ENCODE results near the gene UIMC1. TPM values are rescaled to one million over a fixed set of nuclear protein-coding genes. Genes with fewer than 3 reads are reported as not detected.

UIMC1 gene
- total RNA-seq, 1 experiment from 2014 or later = 53.0 TPM

DNA sequence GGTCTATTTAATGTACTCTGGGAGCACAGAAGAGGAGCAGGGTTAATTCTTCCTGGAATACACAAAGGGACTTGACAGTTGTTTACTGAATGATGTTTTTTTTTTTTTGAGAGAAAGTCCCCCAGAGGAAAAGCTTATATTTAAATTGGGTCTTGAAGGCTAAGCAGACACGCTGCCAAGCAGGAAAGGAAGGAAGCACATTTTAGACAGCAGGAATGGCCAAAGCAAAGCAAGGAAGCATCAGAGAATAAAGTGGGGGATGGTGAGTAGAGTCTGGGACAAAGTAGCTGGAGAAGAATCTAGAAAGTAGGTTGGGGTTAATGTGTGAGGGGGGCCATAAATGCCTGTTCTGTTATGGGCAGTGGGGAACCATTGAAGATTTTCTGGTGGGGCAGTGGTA, 37.4 kb upstream of the UIMC1 start:
- no peaks in the 10 kb centered on the region for H3K27me3 Mint-ChIP-seq (ENCODE audit: low read depth)
- Histone ChIP-seq H3K27ac (ENCODE audit: insufficient read length, low read depth, low read length) (no peak overlapping the region), H3K4ac (ENCODE audit: low read depth, low read length) (no peak overlapping the region), H3K56ac (ENCODE audit: insufficient read length, low read depth, low read length) (no peak overlapping the region), H2BK120ac (ENCODE audit: low read depth, low read length, poor library complexity, severe bottlenecking) (no peak overlapping the region), H2BK12ac (ENCODE audit: insufficient read length, low read depth, low read length) (no peak overlapping the region), H3K79me1 (ENCODE audit: insufficient read depth, low read depth, low read length, poor library complexity, severe bottlenecking) (no peaks in the 10 kb centered on the region), H4K8ac (replicated peaks; ENCODE audit: insufficient read length, low read depth, low read length) (no peak overlapping the region), H3K14ac (ENCODE audit: insufficient read depth, low read length) (no peak overlapping the region), H2BK20ac (ENCODE audit: low read depth, low read length, poor library complexity, severe bottlenecking) (no peak overlapping the region), H3K79me2 (ENCODE audit: insufficient read depth, low read length) (no peaks in the 10 kb centered on the region), H3K4me2 (ENCODE audit: insufficient read depth, insufficient read length, low read length) (no peak overlapping the region), H4K5ac (ENCODE audit: insufficient read length, low read depth, low read length) (no peak overlapping the region), H2BK15ac (ENCODE audit: low read depth, low read length) (no peak overlapping the region), H3K27me3 (ENCODE audit: insufficient read depth, low read length) (no peaks in the 10 kb centered on the region), H2BK5ac (ENCODE audit: insufficient read length, low read length) (no peak overlapping the region), H3K9me3 (ENCODE audit: control insufficient read depth, low read depth, low read length) (no peaks in the 10 kb centered on the region), H4K20me1 (ENCODE audit: control insufficient read depth, insufficient read depth, insufficient read length) (no peaks in the 10 kb centered on the region), H3K18ac (ENCODE audit: insufficient read length, low read depth, low read length) (no peak overlapping the region), H3K4me1 (ENCODE audit: insufficient read depth, low read length) (no peaks in the 10 kb centered on the region), H2AFZ (ENCODE audit: low read length) (no peak overlapping the region), H3K23me2 (ENCODE audit: insufficient read length, low read depth, low read length, poor library complexity, severe bottlenecking) (no peaks in the 10 kb centered on the region), H3T11ph (ENCODE audit: low read length) (no peak overlapping the region), H2AK5ac (ENCODE audit: insufficient read length, low read length) (no peak overlapping the region), H3K23ac (ENCODE audit: insufficient read length, low read depth, low read length) (no peak overlapping the region), H4K91ac (ENCODE audit: insufficient read length, low read depth, low read length) (no peak overlapping the region), H3K9ac (ENCODE audit: extremely low read depth, insufficient read length, low read length) (no peak overlapping the region)
- WGBS (ENCODE audit: extremely low coverage, insufficient read length, low lambda C conversion rate) = no CpG with 5 or more reads among the region's 1 CpG
- 0 out of 7 replicates have a peak overlapping the region, but pooled peaks of 1 of the 3 experiments have one; percentile 11 for H3K27ac Mint-ChIP-seq
- H3K4me1 Mint-ChIP-seq = no peaks in the 10 kb centered on the region
- H3K4me3 Mint-ChIP-seq = no peak overlapping the region
- no peaks in the 10 kb centered on the region for H3K9me3 Mint-ChIP-seq
- DNase-seq = no peak
- H3K36me3 Mint-ChIP-seq (ENCODE audit: insufficient read depth in 1 of 3, low read depth in 3 of 3) = peaks cover 15 to 67% (median 45%) of the 10 kb centered on the region in 3 experiments; a peak in 6 of 7 replicates
- TF ChIP-seq, protein P1, sequence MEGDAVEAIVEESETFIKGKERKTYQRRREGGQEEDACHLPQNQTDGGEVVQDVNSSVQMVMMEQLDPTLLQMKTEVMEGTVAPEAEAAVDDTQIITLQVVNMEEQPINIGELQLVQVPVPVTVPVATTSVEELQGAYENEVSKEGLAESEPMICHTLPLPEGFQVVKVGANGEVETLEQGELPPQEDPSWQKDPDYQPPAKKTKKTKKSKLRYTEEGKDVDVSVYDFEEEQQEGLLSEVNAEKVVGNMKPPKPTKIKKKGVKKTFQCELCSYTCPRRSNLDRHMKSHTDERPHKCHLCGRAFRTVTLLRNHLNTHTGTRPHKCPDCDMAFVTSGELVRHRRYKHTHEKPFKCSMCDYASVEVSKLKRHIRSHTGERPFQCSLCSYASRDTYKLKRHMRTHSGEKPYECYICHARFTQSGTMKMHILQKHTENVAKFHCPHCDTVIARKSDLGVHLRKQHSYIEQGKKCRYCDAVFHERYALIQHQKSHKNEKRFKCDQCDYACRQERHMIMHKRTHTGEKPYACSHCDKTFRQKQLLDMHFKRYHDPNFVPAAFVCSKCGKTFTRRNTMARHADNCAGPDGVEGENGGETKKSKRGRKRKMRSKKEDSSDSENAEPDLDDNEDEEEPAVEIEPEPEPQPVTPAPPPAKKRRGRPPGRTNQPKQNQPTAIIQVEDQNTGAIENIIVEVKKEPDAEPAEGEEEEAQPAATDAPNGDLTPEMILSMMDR (conservative IDR thresholded peaks at IDR 0.05) = no peak

Measured in H9 (cell line).